ENCODE data around the gene RPP25L. TPM values are rescaled to one million over a fixed set of nuclear protein-coding genes. Genes with fewer than 3 reads are reported as not detected.

RPP25L gene
- polyA plus RNA-seq, 1 donor from 2014 or later: 31.4 TPM

DNA sequence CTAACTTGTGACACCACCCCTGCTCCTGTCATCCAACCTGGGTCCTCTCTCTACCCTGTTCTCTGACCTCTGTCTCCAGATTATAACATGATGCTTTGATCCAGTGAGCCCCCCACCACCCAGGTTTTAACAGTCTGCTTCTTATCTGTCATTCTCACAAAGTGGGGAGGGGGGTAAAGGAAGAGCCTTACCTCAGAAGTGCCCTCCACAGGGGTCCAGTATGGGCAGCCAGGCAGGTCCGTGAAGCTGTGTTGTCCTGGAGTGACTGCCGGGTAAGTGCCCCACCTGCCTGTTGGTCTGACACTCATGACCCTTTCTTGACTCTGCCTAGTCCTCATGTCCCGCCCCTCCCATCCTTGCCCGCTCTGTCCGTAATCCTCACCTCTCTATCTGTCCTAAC, 43.5 kb upstream of the RPP25L start:
- Histone ChIP-seq H3K36me3 (ENCODE audit: insufficient read depth, low read length) (no peaks in the 10 kb centered on the region), H3K9ac (ENCODE audit: low read length) (no peak overlapping the region), H3K27me3 (ENCODE audit: insufficient read depth, low read depth, low read length) (no peaks in the 10 kb centered on the region), H3K9me3 (ENCODE audit: low read length) (no peaks in the 10 kb centered on the region), H3K27ac (ENCODE audit: low read length) (no peak overlapping the region), H3K4me2 (ENCODE audit: low read length) (no peak overlapping the region), H4K20me1 (ENCODE audit: insufficient read depth) (no peaks in the 10 kb centered on the region), H3K79me2 (replicated peaks; ENCODE audit: insufficient read depth, low read length) (no peaks in the 10 kb centered on the region), H2AFZ (ENCODE audit: low read depth, low read length) (no peak overlapping the region), H3K9me2 (ENCODE audit: insufficient read depth, low read length) (no peaks in the 10 kb centered on the region), H3F3A (ENCODE audit: insufficient read depth, low read length, poor library complexity, severe bottlenecking) (no peaks in the 10 kb centered on the region), H3K4me3 (ENCODE audit: low read length) (no peak overlapping the region)
- TF ChIP-seq, protein P1, sequence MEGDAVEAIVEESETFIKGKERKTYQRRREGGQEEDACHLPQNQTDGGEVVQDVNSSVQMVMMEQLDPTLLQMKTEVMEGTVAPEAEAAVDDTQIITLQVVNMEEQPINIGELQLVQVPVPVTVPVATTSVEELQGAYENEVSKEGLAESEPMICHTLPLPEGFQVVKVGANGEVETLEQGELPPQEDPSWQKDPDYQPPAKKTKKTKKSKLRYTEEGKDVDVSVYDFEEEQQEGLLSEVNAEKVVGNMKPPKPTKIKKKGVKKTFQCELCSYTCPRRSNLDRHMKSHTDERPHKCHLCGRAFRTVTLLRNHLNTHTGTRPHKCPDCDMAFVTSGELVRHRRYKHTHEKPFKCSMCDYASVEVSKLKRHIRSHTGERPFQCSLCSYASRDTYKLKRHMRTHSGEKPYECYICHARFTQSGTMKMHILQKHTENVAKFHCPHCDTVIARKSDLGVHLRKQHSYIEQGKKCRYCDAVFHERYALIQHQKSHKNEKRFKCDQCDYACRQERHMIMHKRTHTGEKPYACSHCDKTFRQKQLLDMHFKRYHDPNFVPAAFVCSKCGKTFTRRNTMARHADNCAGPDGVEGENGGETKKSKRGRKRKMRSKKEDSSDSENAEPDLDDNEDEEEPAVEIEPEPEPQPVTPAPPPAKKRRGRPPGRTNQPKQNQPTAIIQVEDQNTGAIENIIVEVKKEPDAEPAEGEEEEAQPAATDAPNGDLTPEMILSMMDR (IDR thresholded peaks at IDR 0.05; ENCODE audit: poor library complexity, severe bottlenecking): no peak
- no peak for TF ChIP-seq TAF1 (IDR thresholded peaks at IDR 0.05; ENCODE audit: low read depth)
- TF ChIP-seq POLR2AphosphoS5 (IDR thresholded peaks at IDR 0.05): no peak
- no peak for TF ChIP-seq SMC3 (conservative IDR thresholded peaks at IDR 0.05; ENCODE audit: poor library complexity)
- no peak for TF ChIP-seq RAD21 (conservative IDR thresholded peaks at IDR 0.05)
- TF ChIP-seq EZH2 (IDR thresholded peaks at IDR 0.05; ENCODE audit: borderline replicate concordance, insufficient read depth, low read length, poor library complexity, severe bottlenecking): no peak
- TF ChIP-seq, protein P2, sequence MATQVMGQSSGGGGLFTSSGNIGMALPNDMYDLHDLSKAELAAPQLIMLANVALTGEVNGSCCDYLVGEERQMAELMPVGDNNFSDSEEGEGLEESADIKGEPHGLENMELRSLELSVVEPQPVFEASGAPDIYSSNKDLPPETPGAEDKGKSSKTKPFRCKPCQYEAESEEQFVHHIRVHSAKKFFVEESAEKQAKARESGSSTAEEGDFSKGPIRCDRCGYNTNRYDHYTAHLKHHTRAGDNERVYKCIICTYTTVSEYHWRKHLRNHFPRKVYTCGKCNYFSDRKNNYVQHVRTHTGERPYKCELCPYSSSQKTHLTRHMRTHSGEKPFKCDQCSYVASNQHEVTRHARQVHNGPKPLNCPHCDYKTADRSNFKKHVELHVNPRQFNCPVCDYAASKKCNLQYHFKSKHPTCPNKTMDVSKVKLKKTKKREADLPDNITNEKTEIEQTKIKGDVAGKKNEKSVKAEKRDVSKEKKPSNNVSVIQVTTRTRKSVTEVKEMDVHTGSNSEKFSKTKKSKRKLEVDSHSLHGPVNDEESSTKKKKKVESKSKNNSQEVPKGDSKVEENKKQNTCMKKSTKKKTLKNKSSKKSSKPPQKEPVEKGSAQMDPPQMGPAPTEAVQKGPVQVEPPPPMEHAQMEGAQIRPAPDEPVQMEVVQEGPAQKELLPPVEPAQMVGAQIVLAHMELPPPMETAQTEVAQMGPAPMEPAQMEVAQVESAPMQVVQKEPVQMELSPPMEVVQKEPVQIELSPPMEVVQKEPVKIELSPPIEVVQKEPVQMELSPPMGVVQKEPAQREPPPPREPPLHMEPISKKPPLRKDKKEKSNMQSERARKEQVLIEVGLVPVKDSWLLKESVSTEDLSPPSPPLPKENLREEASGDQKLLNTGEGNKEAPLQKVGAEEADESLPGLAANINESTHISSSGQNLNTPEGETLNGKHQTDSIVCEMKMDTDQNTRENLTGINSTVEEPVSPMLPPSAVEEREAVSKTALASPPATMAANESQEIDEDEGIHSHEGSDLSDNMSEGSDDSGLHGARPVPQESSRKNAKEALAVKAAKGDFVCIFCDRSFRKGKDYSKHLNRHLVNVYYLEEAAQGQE (IDR thresholded peaks at IDR 0.05; ENCODE audit: borderline replicate concordance): no peak
- no peak for TF ChIP-seq MXI1 (conservative IDR thresholded peaks at IDR 0.05; ENCODE audit: poor library complexity, severe bottlenecking)
- no peak for TF ChIP-seq EP300 (conservative IDR thresholded peaks at IDR 0.05; ENCODE audit: poor library complexity, severe bottlenecking)

DNA sequence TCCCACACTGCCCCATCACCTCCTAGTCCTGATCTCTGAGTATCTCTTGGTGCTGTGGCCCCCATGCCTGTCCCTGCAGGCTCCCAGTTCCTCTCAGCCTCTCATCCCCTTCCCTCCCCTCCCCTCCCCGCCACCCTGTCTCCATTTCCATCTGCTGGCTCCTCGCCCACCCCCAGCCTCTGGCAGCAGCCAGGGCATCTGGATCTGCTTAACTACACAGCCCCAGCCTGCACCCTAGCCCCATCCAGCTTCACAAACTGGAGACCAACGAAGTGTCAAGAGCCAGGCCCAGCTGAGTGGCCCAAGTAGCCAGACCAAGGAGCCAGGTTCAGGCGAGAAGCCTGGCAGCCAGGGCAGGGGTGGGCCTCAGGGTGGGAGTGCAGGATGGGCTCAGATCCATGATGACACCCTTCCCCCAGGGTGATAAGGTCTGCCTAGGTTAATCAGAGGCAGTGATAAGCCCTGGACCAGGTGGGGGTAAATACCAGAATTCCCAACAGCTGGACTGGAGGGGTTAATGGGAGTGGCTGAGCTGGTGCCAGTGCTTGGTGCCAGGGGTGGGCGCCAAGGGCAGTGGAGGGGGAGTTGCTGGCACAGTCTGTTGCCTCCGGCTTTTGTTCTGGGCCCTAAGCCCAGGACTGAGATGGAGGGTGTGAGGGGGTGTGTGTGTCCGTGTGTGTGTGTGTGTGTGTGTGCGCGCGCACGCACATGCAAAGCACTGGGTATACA, 42.6 kb upstream of the RPP25L start:
- H2AFZ ChIP-seq (ENCODE audit: low read depth, low read length): no peak overlapping the region
- H3K9ac ChIP-seq (ENCODE audit: low read length): no peak overlapping the region
- no peaks in the 10 kb centered on the region for H4K20me1 ChIP-seq (ENCODE audit: insufficient read depth)
- no peaks in the 10 kb centered on the region for H3K9me3 ChIP-seq (ENCODE audit: low read length)
- H3K4me3 ChIP-seq (ENCODE audit: low read length): no peak overlapping the region
- TF ChIP-seq, protein P2 (IDR thresholded peaks at IDR 0.05; ENCODE audit: borderline replicate concordance): no peak
- TF ChIP-seq, protein P1 (IDR thresholded peaks at IDR 0.05; ENCODE audit: poor library complexity, severe bottlenecking): no peak
- TF ChIP-seq POLR2AphosphoS5 (IDR thresholded peaks at IDR 0.05) (no peak), TAF1 (IDR thresholded peaks at IDR 0.05; ENCODE audit: low read depth) (no peak), MXI1 (conservative IDR thresholded peaks at IDR 0.05; ENCODE audit: poor library complexity, severe bottlenecking) (no peak), EP300 (conservative IDR thresholded peaks at IDR 0.05; ENCODE audit: poor library complexity, severe bottlenecking) (no peak), SMC3 (conservative IDR thresholded peaks at IDR 0.05; ENCODE audit: poor library complexity) (no peak), EZH2 (IDR thresholded peaks at IDR 0.05; ENCODE audit: borderline replicate concordance, insufficient read depth, low read length, poor library complexity, severe bottlenecking) (no peak), RAD21 (conservative IDR thresholded peaks at IDR 0.05) (no peak)
- no peaks in the 10 kb centered on the region for H3K36me3 ChIP-seq (ENCODE audit: insufficient read depth, low read length)
- no peaks in the 10 kb centered on the region for H3F3A ChIP-seq (ENCODE audit: insufficient read depth, low read length, poor library complexity, severe bottlenecking)
- no peaks in the 10 kb centered on the region for H3K9me2 ChIP-seq (ENCODE audit: insufficient read depth, low read length)
- no peaks in the 10 kb centered on the region for H3K79me2 ChIP-seq (replicated peaks; ENCODE audit: insufficient read depth, low read length)
- no peak overlapping the region for H3K4me2 ChIP-seq (ENCODE audit: low read length)
- no peak overlapping the region for H3K27ac ChIP-seq (ENCODE audit: low read length)
- H3K27me3 ChIP-seq (ENCODE audit: insufficient read depth, low read depth, low read length): no peaks in the 10 kb centered on the region
